ENCODE data around the gene RAD51B. TPM values are rescaled to one million over a fixed set of nuclear protein-coding genes. Genes with fewer than 3 reads are reported as not detected.

RAD51B gene
- total RNA-seq, 1 experiment from 2014 or later: 23.3 TPM

- H3K4me3 ChIP-seq (ENCODE audit: low read depth, low read length, poor library complexity, severe bottlenecking): no peak overlapping the region
- no peak overlapping the region for H3K27ac ChIP-seq (ENCODE audit: low read depth, low read length, poor library complexity, severe bottlenecking)
- H3K27me3 ChIP-seq (replicated peaks; ENCODE audit: insufficient read depth, low read depth, low read length, poor library complexity): no peaks in the 10 kb centered on the region
- TF ChIP-seq CTCF (conservative IDR thresholded peaks at IDR 0.05; ENCODE audit: low read depth, low read length) (no peak), EZH2 (IDR thresholded peaks at IDR 0.05; ENCODE audit: borderline replicate concordance, low read depth, low read length, poor library complexity, severe bottlenecking) (no peak)
- intact Hi-C loops (cut with micrococcal nuclease; ENCODE audit: unreplicated experiment): no loop called here
- CTCF ChIA-PET: no interaction called here
- no peak for DNase-seq (ENCODE audit: low spot score)
- peaks cover 3% of the 10 kb centered on the region for H3K4me1 ChIP-seq (ENCODE audit: insufficient read depth, low read length, poor library complexity, severe bottlenecking)
- POLR2A ChIA-PET (ENCODE audit: low non-redundant PET): no interaction called here
- no peaks in the 10 kb centered on the region for H3K9me3 ChIP-seq (ENCODE audit: low read depth, low read length, poor library complexity, severe bottlenecking)
- H3K36me3 ChIP-seq (ENCODE audit: insufficient read depth, low read length, poor library complexity, severe bottlenecking): no peaks in the 10 kb centered on the region
- BruUV-seq (replicated peaks): no TSS peak
Measured at GRCh38 chr14:68734231-68734732, 914.7 kb downstream of the RAD51B start.

- no peaks in the 10 kb centered on the region for H3K9me3 ChIP-seq (ENCODE audit: low read depth, low read length, poor library complexity, severe bottlenecking)
- DNase-seq (ENCODE audit: low spot score): no peak
- ChIA-PET POLR2A (ENCODE audit: low non-redundant PET) (no interaction called here), CTCF (no interaction called here)
- H3K4me1 ChIP-seq (ENCODE audit: insufficient read depth, low read length, poor library complexity, severe bottlenecking): peaks cover 2% of the 10 kb centered on the region
- no peak overlapping the region for H3K27ac ChIP-seq (ENCODE audit: low read depth, low read length, poor library complexity, severe bottlenecking)
- no peaks in the 10 kb centered on the region for H3K27me3 ChIP-seq (replicated peaks; ENCODE audit: insufficient read depth, low read depth, low read length, poor library complexity)
- no peak for TF ChIP-seq CTCF (conservative IDR thresholded peaks at IDR 0.05; ENCODE audit: low read depth, low read length)
- no peak for TF ChIP-seq EZH2 (IDR thresholded peaks at IDR 0.05; ENCODE audit: borderline replicate concordance, low read depth, low read length, poor library complexity, severe bottlenecking)
- BruUV-seq (replicated peaks): no TSS peak
- intact Hi-C loops (cut with micrococcal nuclease; ENCODE audit: unreplicated experiment): no loop called here
- H3K36me3 ChIP-seq (ENCODE audit: insufficient read depth, low read length, poor library complexity, severe bottlenecking): no peaks in the 10 kb centered on the region
- no peak overlapping the region for H3K4me3 ChIP-seq (ENCODE audit: low read depth, low read length, poor library complexity, severe bottlenecking)
Measured at GRCh38 chr14:68735856-68736255, 916.3 kb downstream of the RAD51B start.

GRCh38 chr14:68736471-68736871 is 916.9 kb downstream of the RAD51B start:
- H3K9me3 ChIP-seq (ENCODE audit: low read depth, low read length, poor library complexity, severe bottlenecking): no peaks in the 10 kb centered on the region
- ChIA-PET CTCF (no interaction called here), POLR2A (ENCODE audit: low non-redundant PET) (no interaction called here)
- DNase-seq (ENCODE audit: low spot score): no peak
- H3K4me3 ChIP-seq (ENCODE audit: low read depth, low read length, poor library complexity, severe bottlenecking): no peak overlapping the region
- BruUV-seq (replicated peaks): no TSS peak
- no peaks in the 10 kb centered on the region for H3K27me3 ChIP-seq (replicated peaks; ENCODE audit: insufficient read depth, low read depth, low read length, poor library complexity)
- no peak overlapping the region for H3K27ac ChIP-seq (ENCODE audit: low read depth, low read length, poor library complexity, severe bottlenecking)
- no peaks in the 10 kb centered on the region for H3K36me3 ChIP-seq (ENCODE audit: insufficient read depth, low read length, poor library complexity, severe bottlenecking)
- intact Hi-C loops (cut with micrococcal nuclease; ENCODE audit: unreplicated experiment): no loop called here
- no peak for TF ChIP-seq CTCF (conservative IDR thresholded peaks at IDR 0.05; ENCODE audit: low read depth, low read length)
- TF ChIP-seq EZH2 (IDR thresholded peaks at IDR 0.05; ENCODE audit: borderline replicate concordance, low read depth, low read length, poor library complexity, severe bottlenecking): no peak
- H3K4me1 ChIP-seq (ENCODE audit: insufficient read depth, low read length, poor library complexity, severe bottlenecking): no peaks in the 10 kb centered on the region

Data from A673 (cell line).